HG03135 (cell line): ENCODE results near the gene GHDC.
"Not testable (repeated sequence)": the region's sequence is repeated elsewhere in the genome, so short reads cannot be mapped to it uniquely, and the experiment has no call there.

Experiments
- ATAC-seq: cut with Tn5 transposase; IDR thresholded peaks from one replicate; pipeline ENCODE4 v1.9.1; 2021; ENCODE audit warnings: mild to moderate bottlenecking, moderate library complexity; ENCODE audit not compliant: unreplicated experiment

The GHDC gene

DNA sequence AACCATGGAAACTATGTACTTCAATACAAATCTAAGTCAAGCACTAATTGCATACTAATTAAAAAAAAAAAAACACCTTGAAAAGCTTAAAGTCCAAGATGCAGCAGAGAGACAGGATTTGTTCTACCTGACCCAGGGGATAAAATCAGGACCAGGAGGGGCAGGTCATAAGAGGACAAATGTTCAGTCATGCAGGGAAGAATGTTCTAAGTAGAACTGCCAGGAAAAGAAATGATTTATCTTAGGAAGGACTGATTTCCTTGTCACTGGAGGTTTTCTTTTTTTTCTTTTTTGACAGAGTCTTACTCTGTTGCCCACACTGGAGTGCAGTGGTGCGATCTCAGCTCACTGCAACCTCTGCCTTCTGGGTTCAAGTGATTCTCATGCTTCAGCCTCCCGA, 9.1 kb upstream of the GHDC start:
- no peak for ATAC-seq

DNA sequence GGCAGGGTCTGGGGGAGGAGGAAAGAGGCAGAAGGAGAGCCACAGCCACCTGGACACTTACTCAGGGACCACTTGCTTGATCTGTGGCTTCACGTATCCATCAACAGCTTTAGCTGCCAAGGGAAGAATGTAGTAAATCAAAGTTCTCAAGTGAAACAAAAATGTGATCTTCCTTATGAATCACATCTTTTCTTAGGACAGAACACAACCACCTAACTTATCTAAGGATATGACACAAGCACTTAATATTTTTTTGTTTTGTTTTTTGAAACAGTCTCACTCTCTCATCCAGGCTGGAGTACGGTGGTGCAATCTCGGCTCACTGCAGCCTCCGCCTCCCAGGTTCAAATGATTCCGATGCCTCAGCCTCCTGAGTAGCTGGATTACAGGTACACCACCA, 8.4 kb upstream of the GHDC start:
- ATAC-seq, result no peak

DNA sequence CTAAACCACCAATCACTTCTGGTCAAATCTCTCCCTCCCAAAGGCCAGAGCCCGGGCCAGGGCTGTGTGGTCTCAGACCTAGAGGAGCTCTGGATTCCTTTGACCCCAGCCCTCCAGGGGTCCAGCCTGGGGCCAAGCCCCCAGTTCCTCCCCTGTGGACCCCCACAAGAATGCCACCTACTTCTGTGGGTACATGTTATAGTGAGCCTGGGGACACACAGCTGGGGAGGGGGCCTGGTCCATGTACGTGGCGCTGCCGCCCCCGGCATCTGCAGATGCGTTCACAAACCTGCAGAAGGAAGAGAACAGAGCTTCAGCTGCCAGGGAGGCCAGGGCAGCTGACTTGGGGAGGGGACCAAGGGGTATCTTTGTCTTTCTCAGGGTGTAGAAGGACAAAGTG, 7.9 kb upstream of the GHDC start:
- no peak for ATAC-seq

DNA sequence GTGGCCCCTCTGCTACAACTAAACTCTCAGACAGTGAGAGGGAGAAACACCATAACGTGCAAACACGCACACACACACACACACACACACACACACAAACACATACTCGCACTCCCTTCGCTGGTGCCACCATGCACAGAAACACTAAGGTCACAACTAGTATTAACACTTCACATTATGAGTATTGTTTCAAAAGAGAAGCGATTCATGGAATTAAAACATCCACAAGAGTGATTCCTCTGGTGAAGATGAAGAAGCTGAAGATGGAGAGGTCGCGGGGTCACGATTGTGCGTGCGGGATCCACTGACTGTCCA, 7.1 kb upstream of the GHDC start:
- no peak for ATAC-seq

DNA sequence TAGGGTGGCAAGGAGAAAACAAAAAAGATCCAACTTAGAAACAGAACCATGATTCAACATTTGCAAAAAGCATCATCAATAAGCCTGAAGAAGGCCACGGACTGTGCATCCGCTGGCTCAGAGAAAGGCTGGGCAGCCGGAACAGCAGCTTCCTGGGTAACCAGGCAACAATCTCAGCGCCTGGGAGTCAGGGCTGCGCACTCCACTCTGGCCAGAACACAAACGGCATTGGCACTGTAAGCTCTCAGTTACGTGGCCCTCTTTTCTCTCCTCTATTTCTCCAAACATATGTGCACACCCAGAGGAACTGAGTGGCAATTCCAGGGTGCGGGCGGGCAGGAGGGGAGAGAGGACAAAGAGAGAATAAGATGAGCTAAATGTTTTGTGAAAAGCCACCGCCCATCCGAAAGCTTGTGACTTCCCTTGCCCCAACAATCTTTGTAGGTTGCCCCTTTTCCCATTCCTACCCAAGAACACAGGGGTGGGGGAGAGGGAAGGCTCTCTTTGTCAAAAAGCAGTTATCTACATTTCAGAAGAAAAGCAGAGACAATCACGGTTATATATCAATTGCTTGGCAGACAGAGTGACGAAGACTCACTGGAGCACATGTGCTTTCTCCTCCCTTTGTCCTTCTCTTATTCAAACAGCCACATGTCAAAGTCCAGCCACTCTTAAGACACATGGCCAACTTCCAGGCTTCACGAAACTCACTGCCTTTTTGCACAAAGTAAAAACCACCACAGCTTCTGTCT, 6.6 kb upstream of the GHDC start:
- no peak for ATAC-seq

DNA sequence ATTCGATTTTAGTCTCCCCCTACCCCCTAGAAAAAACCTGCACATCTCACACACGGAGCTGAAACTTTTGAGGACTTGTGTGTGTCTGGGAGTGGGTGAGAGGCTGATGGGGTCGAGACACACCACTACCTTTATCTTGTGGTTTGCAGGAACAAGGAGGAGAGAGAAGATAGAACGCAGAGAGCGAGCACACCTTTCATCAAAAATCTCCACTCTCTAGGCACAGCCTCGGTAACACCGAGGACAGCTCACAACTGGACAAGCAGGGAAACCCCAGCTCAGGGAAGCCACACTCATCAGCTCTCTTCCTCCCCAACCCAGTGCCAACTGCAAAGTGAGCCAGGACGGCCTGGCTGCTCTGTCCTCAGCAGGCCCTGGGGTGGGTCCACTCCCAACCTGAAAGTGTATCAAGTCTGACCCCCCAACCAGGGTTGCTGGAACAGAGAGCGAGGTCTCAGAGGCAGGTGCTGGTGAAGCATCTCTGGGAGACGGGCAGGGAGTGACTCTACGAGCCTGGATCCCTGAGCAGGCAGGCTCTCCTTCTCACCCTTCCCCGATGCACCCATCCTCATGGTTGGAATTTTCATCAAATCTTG, 5.2 kb upstream of the GHDC start:
- ATAC-seq, result no peak

DNA sequence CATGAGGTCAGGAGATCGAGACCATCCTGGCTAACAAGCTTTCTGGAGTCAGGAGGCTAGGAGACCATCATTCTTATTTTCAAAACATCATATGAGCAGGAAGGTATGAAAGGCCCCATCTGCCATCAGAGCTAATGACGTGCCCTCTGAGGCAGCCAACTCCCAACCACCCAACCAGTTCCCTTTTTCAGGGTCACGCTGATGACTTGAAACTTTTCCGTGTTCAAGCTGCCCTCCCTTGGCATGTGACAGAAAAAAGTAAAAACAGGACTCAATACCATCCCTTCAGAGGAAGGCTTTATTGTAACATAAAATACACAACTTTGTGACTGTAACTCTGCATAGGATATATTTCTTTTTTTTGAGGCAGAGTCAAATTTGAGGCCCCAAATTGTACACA, 4.6 kb upstream of the GHDC start:
- no peak for ATAC-seq

DNA sequence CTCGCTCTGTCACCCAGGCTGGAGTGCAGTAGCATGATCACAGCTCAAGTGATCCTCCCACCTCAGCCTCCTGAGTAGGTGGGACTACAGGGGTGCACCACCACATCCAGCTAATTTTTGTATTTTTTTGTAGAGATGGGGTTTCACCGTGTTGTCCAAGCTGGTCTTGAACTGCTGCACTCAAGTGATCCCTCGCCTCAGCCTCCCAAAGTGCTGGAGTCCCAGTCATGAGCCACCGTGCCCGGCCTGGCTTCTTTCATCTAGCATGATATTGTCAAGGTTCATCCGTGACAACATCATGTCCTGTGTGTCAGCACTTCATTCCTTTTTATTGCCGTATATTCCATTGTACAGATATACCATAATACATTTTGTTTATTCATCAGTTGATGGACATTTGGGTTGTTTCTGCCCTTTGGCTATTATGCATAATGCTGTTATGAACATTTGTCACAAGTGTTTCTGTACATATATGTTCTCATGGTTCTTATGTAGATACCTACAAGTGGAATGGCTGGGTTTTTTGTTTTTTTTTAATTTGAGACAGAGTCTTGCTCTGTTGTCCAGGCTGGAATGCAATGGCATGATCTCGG, 3.4 kb upstream of the GHDC start:
- ATAC-seq, result no peak

DNA sequence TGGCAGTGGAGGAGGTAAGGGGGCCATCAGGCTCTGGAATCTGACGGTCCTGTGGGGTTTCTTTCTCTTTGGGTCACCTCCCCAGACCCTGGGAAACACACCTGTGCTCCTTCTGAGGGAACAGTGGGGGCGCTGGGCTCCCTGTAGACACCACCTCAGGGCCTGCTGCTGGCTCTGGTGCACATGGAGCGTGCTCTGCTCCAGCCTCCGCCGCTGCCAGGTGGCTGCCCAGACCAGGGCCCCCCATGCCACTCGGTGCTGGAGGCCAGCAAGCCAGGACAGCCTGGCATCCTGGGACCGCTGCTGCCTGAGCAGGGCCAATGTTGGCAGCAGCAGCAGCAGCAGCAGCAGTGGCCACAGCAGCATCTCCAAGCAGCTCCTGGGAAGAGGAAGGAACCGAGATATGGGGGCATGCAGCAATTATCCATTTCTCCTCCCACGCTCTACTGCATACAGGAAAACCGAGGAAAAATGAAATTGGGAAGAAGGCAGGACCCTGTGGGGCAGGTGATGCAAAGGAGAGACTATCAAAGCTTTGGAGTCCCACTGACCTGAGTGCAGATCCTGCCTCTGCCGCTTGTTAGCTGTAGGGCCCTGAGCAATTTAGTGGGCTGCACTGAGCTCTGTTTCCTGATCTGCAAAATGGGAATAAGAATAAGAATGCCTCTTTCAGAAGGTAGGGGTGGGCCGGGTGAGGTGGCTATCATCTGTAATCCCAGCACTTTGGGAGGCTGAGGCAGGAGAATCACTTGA, 902 bp downstream of the GHDC start:
- no peak for ATAC-seq

DNA sequence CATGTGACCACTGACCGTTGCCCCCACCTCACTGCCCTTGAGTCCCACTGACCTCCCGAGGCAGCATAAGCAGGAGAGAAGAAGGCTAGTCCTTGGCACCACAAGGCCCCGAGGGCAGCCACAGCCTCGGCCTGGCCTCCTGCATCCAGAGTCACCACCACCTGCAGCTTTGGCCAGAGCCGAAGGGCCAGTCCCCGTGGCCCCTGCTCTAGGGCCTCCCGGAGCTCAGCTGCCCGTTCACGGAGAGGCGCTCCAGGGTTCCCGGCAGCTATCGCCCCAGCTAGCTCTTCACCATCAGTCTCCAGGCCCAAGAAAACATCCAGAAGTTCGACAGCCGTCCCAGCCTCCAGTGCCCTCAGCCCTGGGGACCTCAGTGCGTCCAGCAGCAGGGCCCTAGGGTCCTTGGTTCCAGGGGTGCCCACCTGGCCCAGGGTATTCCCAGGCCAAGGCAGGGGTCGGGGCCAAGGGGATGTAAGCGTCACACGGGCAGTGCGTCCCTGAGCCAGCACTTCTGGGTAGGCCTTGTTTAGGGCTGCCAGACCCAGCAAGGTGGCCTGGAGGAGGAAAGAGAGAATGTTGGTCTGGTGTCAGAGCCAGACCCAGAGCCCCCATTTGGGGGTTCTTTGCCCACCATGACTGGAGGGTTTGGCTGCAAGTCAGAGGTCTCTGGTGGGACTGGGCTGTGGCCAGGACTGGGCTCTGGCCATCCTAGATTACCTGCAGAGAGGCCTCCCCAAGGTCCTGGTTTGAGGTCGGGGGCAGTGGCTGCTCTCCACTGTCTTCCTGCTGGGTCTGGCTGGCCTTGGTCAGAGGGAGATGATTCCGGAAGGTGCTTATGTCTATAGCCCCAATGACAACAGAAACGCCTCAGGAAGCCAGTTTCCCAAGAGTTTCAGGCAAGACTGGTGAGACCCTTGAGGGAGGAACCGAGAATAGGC, 1.8 kb downstream of the GHDC start:
- no peak for ATAC-seq

DNA sequence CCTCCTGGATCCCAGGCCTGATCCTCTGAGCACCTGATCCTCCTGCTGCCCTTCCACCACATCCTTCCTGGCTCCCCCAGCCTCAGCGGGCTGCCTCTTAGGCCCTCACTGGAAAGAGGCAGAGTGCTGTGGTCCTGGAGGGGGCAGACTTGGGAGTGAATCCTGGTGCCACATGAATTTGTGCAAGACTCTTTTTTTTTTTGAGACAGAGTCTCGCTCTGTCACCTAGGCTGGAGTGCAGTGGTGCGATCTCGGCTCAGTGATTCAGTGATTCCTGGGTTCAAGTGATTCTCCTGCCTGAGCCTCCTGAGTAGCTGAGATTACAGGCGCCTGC, 3.1 kb downstream of the GHDC start:
- no peak for ATAC-seq

DNA sequence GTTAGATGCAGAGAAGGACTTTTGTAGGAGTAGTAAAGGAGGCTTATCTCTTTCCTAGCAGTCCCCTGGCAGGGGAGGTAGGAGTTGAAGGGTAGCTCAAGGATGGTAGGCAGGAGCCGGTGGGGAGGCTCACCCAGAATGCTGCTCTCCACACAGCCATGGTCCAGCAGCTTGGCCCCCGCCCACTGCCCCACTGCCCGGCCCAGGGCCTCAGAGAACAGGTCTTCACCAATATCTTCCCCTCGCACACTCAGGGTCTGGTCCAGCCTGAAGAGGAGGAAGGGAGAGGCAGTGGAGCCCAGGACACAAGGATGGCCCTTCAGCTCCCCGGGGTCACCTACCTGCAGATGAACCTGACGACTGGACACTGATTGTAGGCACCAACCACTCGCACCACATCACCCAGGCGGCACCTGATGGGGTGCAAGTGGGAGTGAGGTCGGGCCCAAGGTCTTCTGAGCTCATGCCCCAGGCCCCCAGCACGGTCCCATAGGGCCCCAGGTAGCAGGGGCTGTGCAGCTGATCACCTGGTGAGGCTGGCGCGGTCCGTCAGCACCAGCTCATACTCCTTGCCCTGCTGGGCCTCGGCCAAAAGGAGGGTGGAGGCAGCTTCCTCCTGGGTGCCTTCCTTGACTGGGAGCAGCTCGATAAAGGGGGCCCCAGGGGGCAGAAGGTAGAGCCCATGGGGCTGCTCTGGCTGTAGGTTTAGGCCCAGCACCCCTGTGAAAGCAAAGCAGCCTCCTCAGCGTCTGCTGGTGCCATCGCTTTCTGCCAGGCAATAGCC, 3.6 kb downstream of the GHDC start:
- ATAC-seq, result no peak

DNA sequence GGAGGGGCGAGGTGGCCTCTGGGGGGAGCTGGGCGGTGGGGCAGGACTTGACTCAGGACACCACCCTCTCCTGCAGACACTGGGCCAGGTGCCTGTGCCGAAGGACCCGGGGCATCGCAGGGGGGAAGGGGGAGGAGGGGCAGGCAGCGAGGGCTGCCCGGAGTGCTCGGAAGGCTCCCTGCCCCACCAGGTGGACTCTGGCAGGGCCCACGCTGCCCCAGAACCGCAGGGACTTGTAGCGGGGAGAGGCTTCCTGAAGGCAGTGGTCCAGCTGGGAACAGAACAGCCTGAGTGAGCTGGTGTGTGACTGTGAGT, 4.7 kb downstream of the GHDC start:
- no peak for ATAC-seq

DNA sequence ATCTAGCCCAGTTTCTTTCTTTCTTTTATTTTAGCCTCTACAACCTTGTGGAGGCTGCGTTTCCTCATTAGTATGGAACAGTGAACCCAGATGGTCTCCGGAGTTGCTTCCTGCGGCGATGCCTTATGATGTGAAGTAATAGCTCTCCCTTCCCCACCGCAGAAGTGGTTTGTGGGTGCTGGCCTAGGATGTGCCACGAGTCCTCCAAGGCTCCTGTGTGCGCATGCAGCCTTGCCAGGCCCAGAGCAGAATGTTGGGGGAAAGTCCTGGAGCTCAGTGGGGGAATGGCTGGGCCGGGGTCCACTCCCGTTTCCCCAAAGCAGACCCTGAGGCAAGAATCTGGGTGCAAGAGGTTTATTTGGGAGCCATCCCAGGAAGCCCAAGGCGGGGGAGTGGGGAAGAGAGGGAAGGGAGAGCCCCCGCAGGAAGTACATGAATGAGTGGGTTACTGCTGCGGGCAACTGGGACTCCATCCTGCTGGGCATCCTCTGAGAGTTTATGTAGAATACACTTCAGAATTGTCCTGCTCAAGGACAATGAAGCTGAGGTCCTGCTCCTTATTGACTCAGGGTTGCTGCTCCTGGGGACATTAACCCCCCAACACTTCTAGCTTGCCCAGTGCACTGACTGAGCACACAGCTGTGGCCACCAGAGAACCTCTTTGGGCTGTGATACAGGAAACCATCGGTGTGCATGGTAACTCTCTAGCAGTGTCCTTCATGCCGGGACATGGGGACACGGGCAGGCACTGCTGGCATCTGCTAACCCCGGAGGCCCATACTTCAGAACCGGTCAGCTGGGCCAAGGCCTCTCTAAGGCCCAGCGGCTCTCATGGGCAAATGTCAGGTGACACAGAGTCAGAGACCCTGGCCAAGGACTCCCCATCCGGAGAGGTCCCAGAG, 5.3 kb downstream of the GHDC start:
- ATAC-seq, result no peak

DNA sequence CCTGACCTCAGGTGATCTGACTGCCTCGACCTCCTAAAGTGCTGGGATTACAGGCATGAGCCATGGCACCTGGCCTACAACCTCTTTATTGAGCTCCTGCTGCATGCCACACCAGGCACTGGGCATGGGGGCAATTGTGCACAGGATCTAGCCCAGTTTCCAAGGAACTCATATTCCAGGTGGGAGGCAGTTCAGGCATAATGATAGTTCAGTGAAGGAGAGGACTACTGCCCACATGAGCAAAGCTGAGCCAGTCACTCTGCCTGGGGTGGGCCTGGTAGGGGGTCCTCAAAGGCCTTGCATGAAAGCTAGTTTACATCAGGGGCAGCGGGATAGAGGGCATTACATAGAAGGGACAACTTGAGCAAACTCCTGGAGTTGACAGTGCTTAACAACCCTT, 6.5 kb downstream of the GHDC start:
- ATAC-seq, result no peak

DNA sequence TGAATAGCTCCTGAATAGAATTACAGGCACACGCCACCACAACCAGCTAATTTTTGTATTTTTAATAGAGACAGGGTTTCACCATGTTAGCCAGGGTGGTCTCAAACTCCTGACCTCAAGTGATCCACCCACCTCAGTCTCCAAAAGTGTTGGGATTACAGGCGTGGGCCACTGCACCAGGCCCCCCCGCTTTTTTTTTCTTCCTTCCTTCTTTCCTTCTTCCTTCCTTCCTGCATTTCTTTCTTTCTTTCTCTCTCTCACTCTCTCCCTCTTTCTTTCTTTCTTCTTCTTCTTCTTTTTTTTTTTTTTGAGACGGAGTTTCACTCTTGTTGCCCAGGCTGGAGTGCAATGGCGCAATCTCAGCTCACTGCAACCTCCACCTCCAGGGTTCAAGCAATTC, 8.1 kb downstream of the GHDC start:
- ATAC-seq, result not testable (repeated sequence)

DNA sequence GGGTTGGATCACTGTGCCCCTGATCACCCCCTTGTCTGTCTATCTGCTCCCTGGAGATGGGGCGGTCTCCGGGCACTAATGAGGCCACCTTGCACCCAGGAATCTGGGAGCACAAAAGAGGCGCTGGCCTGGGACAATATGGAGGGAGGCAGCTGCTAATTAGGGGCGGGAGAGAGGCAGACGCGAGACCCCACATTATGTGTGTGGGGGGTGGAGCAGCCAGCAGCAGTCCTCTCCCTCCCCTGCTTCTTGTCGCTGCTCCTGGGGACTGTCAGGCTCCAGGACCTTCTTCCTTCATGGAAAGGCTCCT, 8.7 kb downstream of the GHDC start:
- ATAC-seq, result no peak

DNA sequence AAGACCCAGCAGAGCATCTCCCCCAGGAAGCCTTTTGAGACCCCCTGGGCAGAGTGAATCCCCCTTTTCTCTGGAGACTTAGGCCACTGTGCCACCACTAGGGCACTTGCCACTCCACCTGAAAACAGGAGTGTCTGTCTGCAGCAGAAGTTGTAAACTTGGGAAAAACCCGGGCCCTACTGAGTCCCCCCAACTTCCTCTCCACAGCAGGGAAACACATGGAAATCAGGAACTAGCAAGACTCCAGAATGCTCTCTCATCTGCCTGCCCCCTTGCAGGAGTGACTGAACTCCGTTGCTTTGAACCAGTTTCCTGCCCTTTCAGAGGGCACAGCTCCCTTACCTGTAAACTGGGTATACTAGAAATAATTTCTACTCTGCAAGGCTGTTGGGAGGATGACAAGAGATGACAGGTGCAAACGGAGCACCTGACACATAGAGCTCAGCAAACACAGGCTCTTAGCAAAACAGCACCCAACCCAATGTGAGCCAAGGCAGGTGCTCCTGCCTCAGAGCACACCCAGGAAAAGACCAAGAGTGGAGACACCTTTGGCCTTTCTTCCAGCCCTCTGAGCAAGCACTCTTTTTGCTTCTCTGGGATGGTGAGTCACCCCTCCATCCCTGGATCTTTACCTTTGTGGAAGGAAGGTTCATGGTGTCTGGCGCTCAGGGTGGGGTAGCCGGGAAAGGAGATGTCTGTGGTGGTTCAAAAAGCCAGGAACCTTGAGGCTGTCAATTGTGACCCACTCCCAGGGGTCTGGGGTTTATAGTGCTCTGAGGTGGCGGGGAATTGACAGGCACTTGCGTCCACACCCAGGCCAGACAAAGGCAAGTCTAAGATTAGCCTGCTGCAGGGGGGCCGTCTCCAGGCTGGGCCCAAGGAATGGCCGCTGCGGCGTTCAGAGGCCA, 9.3 kb downstream of the GHDC start, which contains the start of gene HCRT:
Gene HCRT, minus strand, starts transcription at position 740 of the 908 bp plus-strand sequence. Its CDS starts 87 bp downstream, at position 653.
- ATAC-seq, result no peak
